Adrenal gland (tissue), 12 donors: ENCODE data around the gene HACL1. TPM values are rescaled to one million over a fixed set of nuclear protein-coding genes. Genes with fewer than 3 reads are reported as not detected.

Experiments used
- DNase-seq, 7 donors: peaks; one replicate each; pipeline ENCODE4 v3.0.0-alpha.2; 2019 to 2020
- H3K27ac ChIP-seq, 5 donors: fragments of 200-600 bp; sonication (generic) in 4 of 5; 1 replicate in 3 of 5; 2 replicates in 2 of 5; pipeline versions ENCODE4 v1.5.1 to v1.8.0; 2016 to 2020; ENCODE audit warnings: mild to moderate bottlenecking in 1 of 5
- H3K27me3 ChIP-seq: fragments of 200-600 bp; 2 replicates; pipeline ENCODE4 v1.8.0; 2021
- H3K36me3 ChIP-seq, 2 donors: fragments of 200-600 bp; replicated peaks in 1 of 2; 1 replicate in 1 of 2; 2 replicates in 1 of 2; pipeline versions ENCODE4 v1.5.1 to v1.8.0; 2018 to 2022
- H3K4me1 ChIP-seq, 2 donors: fragments of 200-600 bp; replicated peaks in 1 of 2; 1 replicate in 1 of 2; 2 replicates in 1 of 2; pipeline versions ENCODE4 v1.5.1 to v1.8.0; 2018 to 2021
- H3K4me3 ChIP-seq, 4 donors: fragments of 200-600 bp; sonication (generic) in 3 of 4; one replicate each; pipeline ENCODE4 v1.5.1; 2016 to 2018
- H3K9me3 ChIP-seq, 3 donors: fragments of 200-600 bp; sonication (generic) in 1 of 3; replicated peaks in 1 of 3; 1 replicate in 2 of 3; 2 replicates in 1 of 3; pipeline versions ENCODE4 v1.5.1 to v1.8.0; 2016 to 2021
- CTCF ChIP-seq, 6 experiments: fragments of 450-650 bp in 4 of 6; fragments of 200-600 bp in 2 of 6; sonication (generic) in 1 of 6; IDR thresholded peaks; 1 replicate in 5 of 6; 2 replicates in 1 of 6; pipeline versions ENCODE4 v1.5.1 to v1.8.0; 2016 to 2021; ENCODE audit warnings: antibody characterized with exemption in 6 of 6, mild to moderate bottlenecking in 2 of 6, moderate library complexity in 1 of 6
- POLR2A ChIP-seq, 2 donors: fragments of 450-650 bp; IDR thresholded peaks; one replicate each; pipeline ENCODE4 v1.6.1; 2017; ENCODE audit warnings: antibody characterized with exemption in 2 of 2, mild to moderate bottlenecking in 2 of 2, moderate library complexity in 1 of 2
- WGBS, 4 donors: extraction: QIAGEN DNeasy Blood & Tissue Kit in 2 of 4; methylation state at CpG; one replicate each; pipeline versions ENCODE4 v1.1.5 to v1.1.7; 2013 to 2017; 5-methylcytosine and 5-hydroxymethylcytosine counted together
- intact Hi-C, 2 donors: fragments of 100-400 bp; cut with DNase I; formaldehyde crosslinking; loops; one replicate each; pipeline versions ENCODE4 v1.14.1 to v1.15.0; 2022 to 2023
- polyA plus RNA-seq, 3 donors: library from polyadenylated mRNA; stranded (reverse); fragments of 200-250 nt in 2 of 3; fragments of 350-450 nt in 1 of 3; fragmentation: Illumina TruSeq in 1 of 3; extraction: RNeasy Lipid Tissue Mini Kit (QIAGEN cat#74804) in 1 of 3; gene quantifications; one replicate each; pipeline ENCODE4 v1.2.3, GENCODE V29; 2013 to 2014
- total RNA-seq, 9 donors: library from RNA; depleted of rRNA in 4 of 9; stranded (reverse); fragments of >200 nt in 4 of 9; fragments of 120-200 nt in 1 of 9; fragmentation: NEBNext Ultra II Directional in 1 of 9; extraction: Animal tissue kit (Norgen Biotek cat#: 25700) in 1 of 9; gene quantifications; one replicate each; pipeline versions ENCODE4 v1.1.0 to v1.2.4, GENCODE V29; 2013 to 2023
- donor health status: healthy with polysubstance abuse.
- donor health status: Bipolar disorder and iron deficiency.
- donor health status: DM: yes; HTN: yes; CAD: no.
- donor health status: DM: no; HTN: no; CAD: no.
- donor health status: DM: no; HTN: no; CAD: no.
- donor health status: DM: yes; HTN: yes; CAD: no.

HACL1 gene
- total and polyA plus RNA-seq, 12 donors = 12.3 to 41.7 (median 23.5) TPM

DNA sequence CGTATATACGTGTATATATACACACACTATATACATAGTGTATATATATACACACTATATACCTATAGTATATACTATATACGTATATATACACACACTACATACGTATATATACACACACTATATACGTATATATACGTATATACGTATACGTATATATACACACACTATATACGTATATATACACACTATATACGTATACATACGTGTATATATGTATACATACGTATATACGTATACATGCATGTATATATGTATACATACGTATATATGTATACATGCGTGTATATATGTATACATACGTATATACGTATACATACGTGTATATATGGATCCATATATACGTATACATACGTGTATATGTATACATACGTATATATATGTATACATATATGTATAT lies 9.4 kb downstream of the HACL1 start:
- H3K27me3 ChIP-seq = no peaks in the 10 kb centered on the region
- peaks cover 0 to 42% of the 10 kb centered on the region in 2 donors for H3K36me3 ChIP-seq

DNA sequence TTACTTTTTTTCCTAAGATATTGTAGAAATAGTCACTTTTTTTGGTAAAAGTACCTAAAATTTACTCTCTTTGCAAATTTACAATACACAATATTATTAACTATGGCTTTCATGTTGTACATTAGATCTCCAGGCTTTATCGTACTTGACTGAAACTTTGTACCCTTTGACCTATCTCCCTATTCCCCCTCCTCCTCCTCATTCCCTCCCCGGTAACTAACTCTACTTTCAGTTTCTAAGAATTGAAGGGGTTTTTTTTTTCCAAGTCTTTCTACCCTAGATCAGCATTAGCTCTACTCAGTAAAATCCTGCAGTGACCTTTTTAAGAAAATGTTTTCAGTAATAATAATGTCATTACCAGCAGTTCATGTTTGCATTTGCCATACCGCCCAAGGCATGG lies 10.1 kb downstream of the HACL1 start:
- Histone ChIP-seq H3K27me3 (no peaks in the 10 kb centered on the region), H3K36me3 (peaks cover 0 to 44% of the 10 kb centered on the region in 2 donors), H3K27ac (no peak overlapping the region), H3K4me1 (no peaks in the 10 kb centered on the region), H3K4me3 (no peak overlapping the region), H3K9me3 (no peaks in the 10 kb centered on the region)
- 69 to 80% (median 74%) methylated on average over 3 of the region's 3 CpGs for WGBS, 4 donors
- intact Hi-C loops = no loop called here
- DNase-seq = no peak
- TF ChIP-seq POLR2A (IDR thresholded peaks at IDR 0.05) (no peak), CTCF (IDR thresholded peaks at IDR 0.05) (no peak)

More for the DNA sequence above, 9.4 kb downstream of the HACL1 start:
- no peak overlapping the region for H3K27ac ChIP-seq
- intact Hi-C loops = no loop called here
- H3K9me3 ChIP-seq = no peaks in the 10 kb centered on the region
- no peak for DNase-seq
- H3K4me3 ChIP-seq = no peak overlapping the region
- TF ChIP-seq CTCF (IDR thresholded peaks at IDR 0.05) (no peak), POLR2A (IDR thresholded peaks at IDR 0.05) (no peak)
- WGBS, 4 donors = 82 to 86% (median 84%) methylated on average over 21 of the region's 21 CpGs
- H3K4me1 ChIP-seq = no peaks in the 10 kb centered on the region

DNA sequence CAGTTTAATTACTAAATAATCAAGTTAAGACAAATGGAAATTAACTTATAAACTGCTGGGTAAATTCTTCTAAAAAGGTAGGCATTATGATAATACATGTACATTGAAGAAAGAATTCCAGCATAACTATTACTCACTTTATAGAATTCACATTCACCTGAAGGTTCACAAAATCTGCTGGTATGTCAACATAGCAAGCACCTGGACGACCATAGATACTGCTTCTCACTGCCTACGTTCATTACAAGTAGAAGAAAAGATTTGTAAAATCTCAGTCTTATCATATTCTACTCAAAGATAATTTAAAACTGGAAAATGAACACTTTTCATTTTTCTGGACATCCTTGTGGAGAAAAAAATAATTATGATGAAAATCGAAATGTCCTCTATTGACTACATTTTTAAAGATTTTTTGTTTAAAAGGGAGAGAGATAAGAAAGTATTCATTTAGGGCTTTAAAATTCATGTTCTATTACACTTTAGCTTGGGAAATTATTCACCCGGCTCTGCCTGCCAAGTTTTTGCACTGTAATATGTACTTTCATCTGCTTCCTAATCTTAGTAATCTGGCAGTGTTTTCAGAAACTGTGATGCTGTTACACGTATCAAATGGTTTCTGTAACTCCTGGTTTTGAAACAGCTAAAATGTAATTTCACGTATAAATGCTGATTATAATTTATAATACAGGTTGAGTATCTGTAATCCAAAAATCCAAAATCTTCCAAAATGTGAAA lies 16.1 kb downstream of the HACL1 start:
- Histone ChIP-seq H3K27me3 (no peaks in the 10 kb centered on the region), H3K36me3 (peaks cover 0 to 44% of the 10 kb centered on the region in 2 donors), H3K4me1 (peaks cover 0 to 7% of the 10 kb centered on the region in 2 donors), H3K9me3 (no peaks in the 10 kb centered on the region), H3K27ac (peak overlapping the region in 2 of 5 donors; percentile 11 to 48), H3K4me3 (no peak overlapping the region)
- peak in 2 of 7 donors; percentile 20 to 33 for DNase-seq
- intact Hi-C loops = loop anchor here in 1 of 2 donors (10.0 kb wide), 1 partner anchor 360 kb away; no protein-coding TSS in a partner anchor
- TF ChIP-seq CTCF (IDR thresholded peaks at IDR 0.05) = no peak
- no peak for TF ChIP-seq POLR2A (IDR thresholded peaks at IDR 0.05)
- 69 to 77% (median 74%) methylated on average over 6 of the region's 6 CpGs for WGBS, 4 donors

DNA sequence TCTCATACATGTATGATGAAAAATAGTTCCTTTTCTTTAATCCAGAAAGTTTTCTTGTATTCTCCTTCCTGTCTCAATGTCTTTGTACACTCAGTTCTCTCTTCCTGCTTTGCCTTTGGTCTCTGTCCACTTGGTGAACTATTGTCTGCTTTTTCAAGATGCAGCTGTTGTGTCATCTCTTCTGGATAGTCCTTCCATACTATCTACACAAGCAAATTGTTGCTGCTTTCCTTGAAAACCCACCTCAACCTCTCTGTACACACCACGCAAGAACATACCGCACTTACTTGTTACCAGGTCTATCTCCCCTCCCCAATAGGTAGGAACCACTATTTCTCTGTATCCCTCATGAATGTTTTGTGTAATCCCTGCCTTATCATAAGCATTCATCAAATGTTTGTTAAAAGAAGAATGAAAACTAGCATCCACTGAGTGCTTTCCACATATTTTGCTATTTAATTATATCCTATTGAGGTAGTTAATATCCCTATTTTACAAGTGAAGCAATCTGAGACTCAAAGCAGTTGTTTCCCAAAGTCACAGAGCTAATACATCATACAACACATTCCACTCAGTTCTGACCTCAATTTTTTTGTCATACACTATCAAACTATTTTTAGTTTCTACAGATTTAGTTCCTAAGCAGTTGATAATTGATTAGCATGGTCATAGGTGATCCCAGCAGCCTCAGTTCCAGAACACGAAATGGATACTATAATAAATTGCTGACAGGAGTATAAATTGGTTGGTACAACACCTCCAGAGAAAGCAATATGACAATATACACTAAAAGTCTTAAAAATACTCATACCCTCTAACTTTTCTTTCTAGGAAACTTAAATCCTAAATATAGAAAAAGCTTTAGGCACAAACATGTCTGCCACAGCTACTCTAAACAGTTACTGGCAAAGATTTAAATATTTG lies 19.6 kb downstream of the HACL1 start:
- Histone ChIP-seq H3K27me3 (no peaks in the 10 kb centered on the region), H3K9me3 (no peaks in the 10 kb centered on the region), H3K4me1 (peaks cover 14 to 15% of the 10 kb centered on the region in 2 donors), H3K4me3 (no peak overlapping the region), H3K27ac (no peak overlapping the region), H3K36me3 (peaks cover 0 to 29% of the 10 kb centered on the region in 2 donors)
- intact Hi-C loops = loop anchor here in 1 of 2 donors (10.0 kb wide), 1 partner anchor 357 kb away; no protein-coding TSS in a partner anchor
- WGBS, 4 donors = 87 to 97% (median 91%) methylated on average over 3 of the region's 3 CpGs
- DNase-seq = no peak
- TF ChIP-seq CTCF (IDR thresholded peaks at IDR 0.05) (no peak), POLR2A (IDR thresholded peaks at IDR 0.05) (no peak)
